ENCODE data around the gene SMPD3.
A peak's percentile ranks its signal among the peaks of the same experiment; 100 is the strongest.

SMPD3 gene

GRCh38 chr16:68368301-68368888 lies 79.9 kb downstream of the SMPD3 start:
- no peak for DNase-seq (ENCODE audit: low spot score)

GRCh38 chr16:68367891-68368290 lies 80.4 kb downstream of the SMPD3 start:
- DNase-seq (ENCODE audit: low spot score), result no peak

DNA sequence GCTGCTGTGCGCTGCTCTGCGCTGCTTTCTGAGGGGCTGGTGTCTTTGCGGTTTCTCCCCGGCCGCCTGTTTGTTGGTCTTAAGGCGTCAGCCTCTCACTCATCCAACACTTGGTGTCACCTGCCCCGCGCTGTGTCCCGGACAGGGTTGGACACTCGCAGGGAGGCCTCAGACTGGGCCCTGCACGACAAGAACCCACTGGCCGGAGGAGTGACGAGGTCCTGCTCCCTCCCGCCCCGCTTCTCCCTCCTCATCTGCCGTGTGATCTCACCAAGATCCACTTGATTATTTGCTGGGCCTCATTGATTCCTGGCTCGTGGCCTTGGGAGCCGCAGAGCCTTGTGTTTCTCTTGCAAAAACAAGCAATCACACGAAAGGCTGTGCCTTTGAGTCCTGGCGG lies 80.9 kb downstream of the SMPD3 start:
- DNase-seq (ENCODE audit: low spot score), result no peak

- DNase-seq (ENCODE audit: low spot score), result peak; percentile 27
These were observed 81.3 kb downstream of the SMPD3 start for GRCh38 chr16:68367030-68367429.

- DNase-seq (ENCODE audit: low spot score), result no peak
These were observed 82.2 kb downstream of the SMPD3 start for GRCh38 chr16:68366062-68366461.

- DNase-seq (ENCODE audit: low spot score), result no peak
These were observed 83.0 kb downstream of the SMPD3 start for GRCh38 chr16:68365167-68365817.

- no peak for DNase-seq (ENCODE audit: low spot score)
These were observed 83.7 kb downstream of the SMPD3 start for GRCh38 chr16:68364561-68364998.

DNA sequence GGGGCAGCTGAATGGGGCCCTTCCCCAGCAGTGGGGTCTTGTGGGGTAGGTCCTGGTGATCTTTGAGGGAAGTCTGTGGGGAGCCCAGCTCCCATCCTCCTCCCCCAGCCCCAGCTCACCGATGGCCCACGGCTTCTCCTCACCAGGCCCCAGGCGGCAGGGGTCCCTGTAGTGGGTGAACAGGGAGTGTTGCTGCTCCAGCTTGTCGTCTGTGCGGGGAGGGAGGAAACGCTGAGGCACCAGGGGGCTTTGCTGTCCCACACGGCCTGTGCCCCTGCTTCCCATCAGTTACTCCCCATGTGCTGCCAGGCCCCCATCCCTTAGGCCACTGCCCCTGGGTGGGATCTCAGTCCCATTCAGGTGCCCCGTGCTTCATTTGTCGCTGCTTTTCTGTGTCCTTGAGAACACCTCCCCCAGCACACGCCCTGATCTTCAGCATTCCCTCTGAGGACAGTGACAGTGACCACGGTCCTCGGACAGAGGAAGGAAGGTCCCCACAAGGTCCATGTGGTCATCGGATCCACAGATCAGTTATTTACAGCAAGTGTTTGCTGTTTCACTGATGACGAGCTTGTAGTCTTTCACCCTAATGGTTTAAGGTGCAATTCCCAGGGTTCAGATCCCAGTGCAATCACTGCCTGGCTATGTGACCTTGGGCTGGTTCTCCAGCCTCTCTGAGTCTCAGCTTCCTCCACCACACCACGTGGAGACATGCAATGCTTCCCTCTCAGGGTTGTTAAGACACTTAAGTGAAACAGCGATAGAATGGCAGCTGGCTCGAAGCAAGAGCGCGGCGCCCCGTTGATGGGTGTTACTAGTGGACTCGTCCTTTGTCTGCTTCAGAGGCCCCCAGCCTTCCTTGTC lies 84.4 kb downstream of the SMPD3 start:
- DNase-seq (ENCODE audit: low spot score), result no peak

GRCh38 chr16:68362947-68363657 lies 85.2 kb downstream of the SMPD3 start:
- DNase-seq (ENCODE audit: low spot score), result no peak

DNA sequence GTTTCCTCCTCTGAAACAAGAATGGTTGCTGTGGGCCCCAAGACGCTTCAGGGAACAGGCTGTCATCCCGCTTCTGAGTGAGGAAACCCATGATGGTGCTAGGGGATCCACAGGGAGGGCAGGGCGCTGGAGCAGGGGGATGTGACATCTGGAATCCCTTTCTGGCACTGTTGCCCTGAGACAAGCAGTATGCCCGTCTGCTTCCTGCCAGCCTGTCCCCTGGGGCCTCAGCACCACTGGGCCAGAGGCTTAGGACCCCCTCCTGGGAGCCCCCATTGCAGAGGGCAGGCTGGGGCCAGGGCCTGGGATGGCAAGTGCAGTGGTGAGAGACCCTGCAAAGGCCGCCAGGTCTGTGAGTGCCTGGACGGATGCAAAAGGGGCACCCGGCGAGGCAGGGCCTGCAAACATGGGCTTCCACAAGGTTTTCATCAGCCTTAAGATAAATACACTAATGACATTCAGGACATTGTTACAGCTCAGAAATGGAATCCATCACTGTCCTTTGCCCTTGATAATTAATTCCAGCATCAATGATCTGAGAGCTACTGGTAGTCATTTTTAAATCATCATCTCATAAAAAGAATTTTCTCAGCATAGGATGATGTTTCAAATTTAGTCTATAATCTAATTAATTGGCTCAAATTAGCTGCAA lies 85.9 kb downstream of the SMPD3 start:
- DNase-seq (ENCODE audit: low spot score), result no peak

GRCh38 chr16:68361485-68361884 lies 86.8 kb downstream of the SMPD3 start:
- DNase-seq (ENCODE audit: low spot score), result no peak

GRCh38 chr16:68360956-68361355 lies 87.4 kb downstream of the SMPD3 start:
- DNase-seq (ENCODE audit: low spot score), result no peak

DNA sequence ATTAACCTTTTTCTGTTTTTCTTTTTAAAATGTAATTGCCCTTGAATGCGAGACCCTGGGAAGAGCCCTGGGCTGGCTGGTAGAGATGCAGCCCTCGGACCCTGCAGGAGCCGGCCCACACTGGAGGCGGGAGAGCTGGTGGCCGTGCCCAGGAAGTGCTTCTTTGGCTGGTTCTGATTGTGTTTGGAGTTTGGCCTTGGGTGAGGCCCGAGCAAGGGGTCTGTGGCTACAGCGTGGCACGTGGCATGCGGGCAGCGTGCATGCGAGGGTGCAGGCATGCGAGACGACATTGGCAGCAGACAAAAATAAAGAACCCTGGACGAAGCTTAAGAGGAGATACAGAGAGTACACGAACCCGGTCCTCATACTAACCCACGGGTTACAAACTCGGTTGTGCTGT lies 87.8 kb downstream of the SMPD3 start:
- DNase-seq (ENCODE audit: low spot score), result no peak

DNA sequence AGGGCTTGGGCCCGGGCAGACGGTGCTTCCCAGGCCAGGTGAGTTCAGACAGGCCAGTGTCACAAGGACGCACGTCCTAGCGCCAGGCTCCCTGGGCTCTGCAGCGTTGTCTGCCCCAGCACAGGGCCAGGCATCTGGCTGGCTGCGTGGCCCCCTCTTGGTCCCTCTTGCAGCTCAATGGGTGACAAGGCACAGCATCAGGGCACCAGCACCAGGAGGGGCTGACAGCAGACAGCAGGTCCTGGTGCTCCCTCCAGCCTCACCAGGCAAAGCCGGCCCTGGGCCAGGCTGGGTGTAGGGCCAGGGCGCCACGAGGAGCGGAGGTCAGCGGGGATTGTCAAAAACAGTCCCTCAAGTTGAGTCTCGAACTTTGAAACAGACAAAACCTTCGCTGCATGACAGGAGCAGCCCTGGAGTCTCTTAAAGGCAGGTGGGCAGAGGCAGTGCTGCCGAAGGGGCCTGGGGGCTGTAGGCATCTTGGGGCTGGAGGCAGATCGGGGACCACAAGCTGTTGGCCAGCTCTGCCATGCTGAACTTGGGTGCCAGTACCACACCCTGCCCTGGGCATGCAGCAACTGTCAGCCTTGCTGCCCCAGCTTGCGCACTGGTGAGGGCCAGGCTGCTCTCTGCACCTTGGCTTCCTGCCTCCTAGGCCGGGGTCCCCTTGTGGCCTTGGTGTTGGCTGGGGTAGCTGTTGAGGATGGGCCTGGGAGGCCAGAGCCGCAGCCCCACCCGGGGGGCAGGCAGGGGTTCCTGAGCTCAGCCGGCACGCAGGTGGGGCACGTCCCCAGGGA lies 88.7 kb downstream of the SMPD3 start:
- no peak for DNase-seq (ENCODE audit: low spot score)

GRCh38 chr16:68358951-68359350 lies 89.4 kb downstream of the SMPD3 start:
- DNase-seq (ENCODE audit: low spot score), result no peak

GRCh38 chr16:68357923-68358322 lies 90.4 kb downstream of the SMPD3 start:
- no peak for DNase-seq (ENCODE audit: low spot score)

DNA sequence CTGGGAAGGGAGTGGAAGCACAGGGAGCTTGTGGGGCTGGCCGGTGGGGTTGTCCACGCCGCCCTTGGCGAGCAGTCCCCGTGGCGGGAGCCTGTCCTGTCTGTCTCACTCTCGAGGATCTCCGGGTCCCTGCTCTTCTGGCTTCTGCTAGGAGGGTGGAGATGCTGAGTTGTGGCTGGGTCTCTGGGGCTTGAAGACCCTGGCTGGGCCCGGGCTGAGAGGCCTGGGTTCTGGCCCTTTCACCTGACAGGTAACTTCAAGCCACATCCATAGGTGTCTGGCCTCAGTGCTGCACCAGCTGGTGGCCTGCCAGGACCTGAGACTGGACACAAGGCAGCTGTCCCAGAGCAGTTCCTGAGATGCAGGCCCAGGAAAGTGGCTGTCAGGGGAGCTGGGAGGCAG lies 90.8 kb downstream of the SMPD3 start:
- no peak for DNase-seq (ENCODE audit: low spot score)

DNA sequence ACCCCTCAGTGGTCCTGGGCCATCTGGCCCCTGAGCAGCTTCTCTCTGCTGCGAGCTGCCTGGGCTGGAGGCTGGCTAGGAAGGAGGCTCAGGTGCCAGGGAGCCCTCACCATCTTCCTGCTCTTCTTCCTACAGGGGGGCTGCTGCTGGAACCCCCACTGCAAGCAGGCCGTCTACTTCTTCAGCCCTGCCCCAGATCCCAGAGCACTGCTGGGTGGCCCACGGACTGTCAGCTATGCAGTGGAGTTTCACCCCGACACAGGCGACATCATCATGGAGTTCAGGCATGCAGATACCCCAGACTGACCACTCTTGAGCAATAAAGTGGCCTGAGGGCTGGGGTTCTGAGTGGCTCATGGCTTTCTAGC lies 91.4 kb downstream of the SMPD3 start:
- DNase-seq (ENCODE audit: low spot score), result no peak

- DNase-seq (ENCODE audit: low spot score), result peak; percentile 75
These were observed 91.9 kb downstream of the SMPD3 start for GRCh38 chr16:68356249-68356918.

DNA sequence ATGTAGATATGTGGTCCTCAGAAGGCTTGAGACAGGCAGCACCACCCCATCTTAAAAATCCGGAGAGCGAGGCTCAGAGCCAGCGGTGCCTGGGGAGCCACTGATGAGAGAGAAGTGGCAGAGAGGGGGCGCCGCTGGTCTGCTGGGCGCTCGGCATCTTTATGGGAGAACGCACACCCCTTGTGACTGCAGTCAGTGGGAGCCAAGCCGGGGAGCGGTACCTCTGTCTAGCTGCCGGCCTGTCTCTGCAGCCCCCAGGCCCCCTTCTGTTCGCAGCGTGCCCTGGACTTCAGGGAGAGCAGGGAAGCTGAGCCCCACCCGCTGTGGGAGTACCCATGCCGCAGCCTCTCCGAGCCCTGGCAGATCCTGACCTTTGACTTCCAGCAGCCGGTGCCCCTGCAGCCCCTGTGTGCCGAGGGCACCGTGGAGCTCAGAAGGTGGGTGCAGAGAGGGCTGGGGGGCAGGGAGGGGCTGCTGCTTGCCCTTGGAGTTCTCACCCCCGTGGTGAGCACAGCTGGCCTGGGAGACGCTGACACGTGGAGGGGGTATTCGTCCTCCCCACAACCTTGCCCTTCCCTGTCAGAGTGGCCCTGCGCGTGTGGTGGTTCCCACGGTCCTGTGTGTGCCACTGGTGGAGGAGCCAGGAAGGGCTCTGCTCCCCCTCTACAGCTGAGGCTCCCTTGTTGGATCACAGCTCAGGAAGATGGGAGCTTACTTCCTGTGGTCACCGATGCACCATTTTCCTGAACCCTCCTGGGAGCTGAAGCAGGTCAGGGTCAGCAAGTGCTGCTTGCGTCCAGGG lies 92.7 kb downstream of the SMPD3 start:
- no peak for DNase-seq (ENCODE audit: low spot score)

Measured in CD4-positive, alpha-beta T cell treated with Interleukin-15 for 4 hours (primary cell).